Measurements from ENCODE around the gene FAM32A. TPM values are rescaled to one million over a fixed set of nuclear protein-coding genes. Genes with fewer than 3 reads are reported as not detected.

The FAM32A gene
- polyA plus RNA-seq, 1 of the 3 experiments (the other 2 are of a cell fraction) = 156 TPM

DNA sequence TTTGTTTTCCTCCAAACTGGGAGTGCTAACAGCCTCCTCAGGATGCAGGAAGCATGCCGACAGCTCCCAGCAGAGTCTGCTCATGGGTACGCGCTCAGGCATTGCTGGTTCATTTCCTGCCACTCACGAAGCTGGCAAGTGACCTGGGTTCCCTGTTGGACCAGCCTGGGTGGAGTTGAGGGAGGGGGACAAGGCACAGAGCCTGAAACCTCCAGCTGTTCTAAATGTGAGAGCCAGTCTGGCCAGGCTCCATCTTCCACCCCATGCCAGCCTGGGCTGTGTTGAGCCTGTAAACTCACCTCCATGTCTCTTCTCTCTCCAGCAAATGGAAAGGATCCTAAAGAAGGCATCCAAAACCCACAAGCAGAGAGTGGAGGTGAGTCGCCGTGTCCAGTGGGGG lies 5.0 kb downstream of the FAM32A start (continued):
- TF ChIP-seq, protein P1, sequence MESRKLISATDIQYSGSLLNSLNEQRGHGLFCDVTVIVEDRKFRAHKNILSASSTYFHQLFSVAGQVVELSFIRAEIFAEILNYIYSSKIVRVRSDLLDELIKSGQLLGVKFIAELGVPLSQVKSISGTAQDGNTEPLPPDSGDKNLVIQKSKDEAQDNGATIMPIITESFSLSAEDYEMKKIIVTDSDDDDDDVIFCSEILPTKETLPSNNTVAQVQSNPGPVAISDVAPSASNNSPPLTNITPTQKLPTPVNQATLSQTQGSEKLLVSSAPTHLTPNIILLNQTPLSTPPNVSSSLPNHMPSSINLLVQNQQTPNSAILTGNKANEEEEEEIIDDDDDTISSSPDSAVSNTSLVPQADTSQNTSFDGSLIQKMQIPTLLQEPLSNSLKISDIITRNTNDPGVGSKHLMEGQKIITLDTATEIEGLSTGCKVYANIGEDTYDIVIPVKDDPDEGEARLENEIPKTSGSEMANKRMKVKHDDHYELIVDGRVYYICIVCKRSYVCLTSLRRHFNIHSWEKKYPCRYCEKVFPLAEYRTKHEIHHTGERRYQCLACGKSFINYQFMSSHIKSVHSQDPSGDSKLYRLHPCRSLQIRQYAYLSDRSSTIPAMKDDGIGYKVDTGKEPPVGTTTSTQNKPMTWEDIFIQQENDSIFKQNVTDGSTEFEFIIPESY (IDR thresholded peaks at IDR 0.05; ENCODE audit: borderline replicate concordance, low read depth) = no peak

DNA sequence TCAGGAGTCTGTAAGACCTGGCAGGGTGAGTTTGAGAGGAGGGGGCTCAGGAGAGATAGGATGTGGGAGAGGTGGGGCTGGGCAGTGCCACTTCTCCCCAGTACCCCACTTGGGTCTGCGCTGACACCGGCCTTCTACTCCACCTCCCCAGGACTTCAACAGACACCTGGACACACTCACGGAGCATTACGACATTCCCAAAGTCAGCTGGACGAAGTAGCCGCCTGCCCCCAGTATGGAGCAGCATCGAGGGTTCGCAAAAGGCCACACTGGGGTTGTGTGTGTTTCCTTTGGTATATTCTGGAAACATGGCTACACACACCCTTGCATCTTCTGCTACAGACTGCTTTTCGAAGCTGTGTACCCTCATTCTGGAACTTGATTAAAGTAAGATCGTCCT lies 5.5 kb downstream of the FAM32A start:
- no peaks in the 10 kb centered on the region for H3F3A ChIP-seq (replicated peaks; ENCODE audit: insufficient read depth)
- WGBS (ENCODE audit: low lambda C conversion rate) = 94% methylated on average over 10 of the region's 10 CpGs
- H2AFZ ChIP-seq (ENCODE audit: low read depth) = no peak overlapping the region
- H3K9me2 ChIP-seq = no peaks in the 10 kb centered on the region
- 0 out of 2 replicates have a peak, but pooled peaks cover 5% of the 10 kb centered on the region for H4K20me1 ChIP-seq (ENCODE audit: insufficient read depth)
- H3K9ac ChIP-seq = no peak overlapping the region
- H3K36me3 ChIP-seq (replicated peaks in 1 of 2; ENCODE audit: control insufficient read depth in 1 of 2, insufficient read depth in 2 of 2, low read length in 1 of 2) = peaks cover 32 to 37% of the 10 kb centered on the region in 2 experiments
- no peak for TF ChIP-seq RXRA (IDR thresholded peaks at IDR 0.05; ENCODE audit: borderline replicate concordance, low read depth)
- no peak for TF ChIP-seq ELF1 (IDR thresholded peaks at IDR 0.05)
- no peak for TF ChIP-seq SIN3A (IDR thresholded peaks at IDR 0.05; ENCODE audit: borderline replicate concordance, low read depth, low read length)
- TF ChIP-seq, protein P2, sequence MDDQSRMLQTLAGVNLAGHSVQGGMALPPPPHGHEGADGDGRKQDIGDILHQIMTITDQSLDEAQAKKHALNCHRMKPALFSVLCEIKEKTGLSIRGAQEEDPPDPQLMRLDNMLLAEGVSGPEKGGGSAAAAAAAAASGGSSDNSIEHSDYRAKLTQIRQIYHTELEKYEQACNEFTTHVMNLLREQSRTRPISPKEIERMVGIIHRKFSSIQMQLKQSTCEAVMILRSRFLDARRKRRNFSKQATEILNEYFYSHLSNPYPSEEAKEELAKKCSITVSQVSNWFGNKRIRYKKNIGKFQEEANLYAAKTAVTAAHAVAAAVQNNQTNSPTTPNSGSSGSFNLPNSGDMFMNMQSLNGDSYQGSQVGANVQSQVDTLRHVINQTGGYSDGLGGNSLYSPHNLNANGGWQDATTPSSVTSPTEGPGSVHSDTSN (IDR thresholded peaks at IDR 0.05) = no peak
- TF ChIP-seq EP300 (IDR thresholded peaks at IDR 0.05; ENCODE audit: borderline replicate concordance in 1 of 2, low read depth in 1 of 2, low read length in 1 of 2) = no peak
- no peak for TF ChIP-seq MXI1 (IDR thresholded peaks at IDR 0.05; ENCODE audit: low read depth, low read length)
- no peak for TF ChIP-seq CHD2 (IDR thresholded peaks at IDR 0.05; ENCODE audit: low read length, partially characterized antibody)
- no peak for TF ChIP-seq YY1 (IDR thresholded peaks at IDR 0.05; ENCODE audit: low read depth)
- TF ChIP-seq, protein P3, sequence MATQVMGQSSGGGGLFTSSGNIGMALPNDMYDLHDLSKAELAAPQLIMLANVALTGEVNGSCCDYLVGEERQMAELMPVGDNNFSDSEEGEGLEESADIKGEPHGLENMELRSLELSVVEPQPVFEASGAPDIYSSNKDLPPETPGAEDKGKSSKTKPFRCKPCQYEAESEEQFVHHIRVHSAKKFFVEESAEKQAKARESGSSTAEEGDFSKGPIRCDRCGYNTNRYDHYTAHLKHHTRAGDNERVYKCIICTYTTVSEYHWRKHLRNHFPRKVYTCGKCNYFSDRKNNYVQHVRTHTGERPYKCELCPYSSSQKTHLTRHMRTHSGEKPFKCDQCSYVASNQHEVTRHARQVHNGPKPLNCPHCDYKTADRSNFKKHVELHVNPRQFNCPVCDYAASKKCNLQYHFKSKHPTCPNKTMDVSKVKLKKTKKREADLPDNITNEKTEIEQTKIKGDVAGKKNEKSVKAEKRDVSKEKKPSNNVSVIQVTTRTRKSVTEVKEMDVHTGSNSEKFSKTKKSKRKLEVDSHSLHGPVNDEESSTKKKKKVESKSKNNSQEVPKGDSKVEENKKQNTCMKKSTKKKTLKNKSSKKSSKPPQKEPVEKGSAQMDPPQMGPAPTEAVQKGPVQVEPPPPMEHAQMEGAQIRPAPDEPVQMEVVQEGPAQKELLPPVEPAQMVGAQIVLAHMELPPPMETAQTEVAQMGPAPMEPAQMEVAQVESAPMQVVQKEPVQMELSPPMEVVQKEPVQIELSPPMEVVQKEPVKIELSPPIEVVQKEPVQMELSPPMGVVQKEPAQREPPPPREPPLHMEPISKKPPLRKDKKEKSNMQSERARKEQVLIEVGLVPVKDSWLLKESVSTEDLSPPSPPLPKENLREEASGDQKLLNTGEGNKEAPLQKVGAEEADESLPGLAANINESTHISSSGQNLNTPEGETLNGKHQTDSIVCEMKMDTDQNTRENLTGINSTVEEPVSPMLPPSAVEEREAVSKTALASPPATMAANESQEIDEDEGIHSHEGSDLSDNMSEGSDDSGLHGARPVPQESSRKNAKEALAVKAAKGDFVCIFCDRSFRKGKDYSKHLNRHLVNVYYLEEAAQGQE (IDR thresholded peaks at IDR 0.05; ENCODE audit: low read depth, low read length) = no peak
- no peak for TF ChIP-seq RCOR1 (IDR thresholded peaks at IDR 0.05; ENCODE audit: low read length)
- no peak for TF ChIP-seq RAD21 (IDR thresholded peaks at IDR 0.05; ENCODE audit: low read length)
- TF ChIP-seq SMC3 (IDR thresholded peaks at IDR 0.05; ENCODE audit: low read depth, low read length) = no peak
- TF ChIP-seq GATA2 (CRISPR knock-in tag; IDR thresholded peaks at IDR 0.05) = no peak
- TF ChIP-seq, protein P1 (IDR thresholded peaks at IDR 0.05; ENCODE audit: borderline replicate concordance, low read depth) = no peak
- TF ChIP-seq FOXJ3 (CRISPR knock-in tag; IDR thresholded peaks at IDR 0.05) = no peak
- TF ChIP-seq TCF12 (IDR thresholded peaks at IDR 0.05) = no peak
- ChIA-PET CTCF (no interaction called here), POLR2A (no interaction called here)
- H3K27me3 ChIP-seq (ENCODE audit: insufficient read depth) = no peaks in the 10 kb centered on the region
- no peak overlapping the region for H3K4me2 ChIP-seq
- H3K9me3 ChIP-seq = no peaks in the 10 kb centered on the region
- no peak overlapping the region for H3K27ac ChIP-seq (ENCODE audit: low read depth in 2 of 2, low read length in 1 of 2)
- DNase-seq = no peak
- H3K4me1 ChIP-seq (ENCODE audit: control insufficient read depth in 1 of 2, insufficient read depth in 2 of 2, low read depth in 1 of 2, low read length in 1 of 2) = peaks cover 0 to 7% of the 10 kb centered on the region in 2 experiments; a peak in 2 of 4 replicates
- H3K79me2 ChIP-seq (ENCODE audit: insufficient read depth) = peaks cover 40% of the 10 kb centered on the region
- H3K4me3 ChIP-seq (ENCODE audit: low read depth in 2 of 2, low read length in 1 of 2) = no peak overlapping the region

Measured in SK-N-SH (cell line).